Endothelial cell of umbilical vein (primary cell): ENCODE results near the gene EPC1. TPM values are rescaled to one million over a fixed set of nuclear protein-coding genes. Genes with fewer than 3 reads are reported as not detected.

Experiments
- BruUV-seq: library from RNA; stranded (reverse); fragments of 400-500 nt; replicated peaks from 2 replicates; lab custom pipeline; 2021; lab: Mats Ljungman, UMichigan
- CTCF ChIA-PET: fragments of 300-600, 350-600 bp; sonication (Branson Sonifier 250); formaldehyde crosslinking; loops from one replicate; lab custom pipeline; 2021; ENCODE audit warnings: antibody characterized with exemption, inconsistent platforms; lab: Charles Lee
- POLR2A ChIA-PET: fragments of 300-600, 350-600 bp; sonication (Branson Sonifier 250); formaldehyde crosslinking; loops from one replicate; lab custom pipeline; 2021; ENCODE audit warnings: antibody characterized with exemption, inconsistent platforms; lab: Charles Lee
- DNase-seq: peaks from one replicate; pipeline ENCODE4 v3.0.0-alpha.2; 2011; ENCODE audit warnings: low read depth, low spot score
- FAIRE-seq: peaks from 2 replicates; lab custom pipeline; 2011; peaks lifted over from hg19 to GRCh38; lab: Jason Lieb, UNC
- H2AFZ ChIP-seq: 2 replicates; pipeline ENCODE4 v1.6.0; 2012; ENCODE audit warnings: low read depth, low read length, control low read depth, inconsistent platforms
- H3K27ac ChIP-seq: 2 replicates; pipeline ENCODE4 v1.5.1; 2011; ENCODE audit warnings: low read depth, mild to moderate bottlenecking, control low read depth, low read length, moderate library complexity; ENCODE audit not compliant: insufficient read depth
- H3K27me3 ChIP-seq, 2 experiments: 2 replicates each; pipeline versions ENCODE4 v1.6.0 to v1.6.1; 2011; ENCODE audit warnings: low read length in 2 of 2, mixed read lengths in 1 of 2; ENCODE audit not compliant: control insufficient read depth in 2 of 2, insufficient read depth in 2 of 2
- H3K36me3 ChIP-seq, 2 experiments: 2 replicates in 1 of 2; 3 replicates in 1 of 2; pipeline ENCODE4 v1.5.1; 2011; ENCODE audit warnings: low read length in 2 of 2, mild to moderate bottlenecking in 1 of 2, moderate library complexity in 1 of 2; ENCODE audit not compliant: control insufficient read depth in 2 of 2, insufficient read depth in 2 of 2; ENCODE audit errors: extremely low read depth in 1 of 2
- H3K4me1 ChIP-seq: 3 replicates; pipeline ENCODE4 v1.5.1; 2011; ENCODE audit warnings: mild to moderate bottlenecking, low read length; ENCODE audit not compliant: control insufficient read depth, insufficient read depth; ENCODE audit errors: extremely low read depth
- H3K4me2 ChIP-seq: 2 replicates; pipeline ENCODE4 v1.6.1; 2011; ENCODE audit warnings: low read length, control low read depth, mixed read lengths; ENCODE audit not compliant: insufficient read depth
- H3K4me3 ChIP-seq, 3 experiments: fragments of 200-600 bp in 1 of 3; sonication (generic), shearing (Covaris generic) in 1 of 3; replicated peaks in 1 of 3; 2 replicates each; pipeline ENCODE4 v1.5.1; 2011 to 2016; ENCODE audit warnings: control low read depth in 3 of 3, low read length in 3 of 3, mild to moderate bottlenecking in 2 of 3, inconsistent platforms in 1 of 3, low read depth in 1 of 3, moderate library complexity in 1 of 3; ENCODE audit not compliant: insufficient read depth in 1 of 3
- H3K79me2 ChIP-seq: 2 replicates; pipeline ENCODE4 v1.6.0; 2012; ENCODE audit warnings: low read length, inconsistent platforms; ENCODE audit not compliant: control insufficient read depth, insufficient read depth
- H3K9ac ChIP-seq: replicated peaks from 2 replicates; pipeline ENCODE3; 2011; ENCODE audit warnings: low read length, control low read depth; ENCODE audit not compliant: insufficient read depth; ENCODE audit errors: extremely low read depth
- H3K9me1 ChIP-seq: replicated peaks from 3 replicates; pipeline ENCODE4 v1.6.0; 2011; ENCODE audit warnings: mild to moderate bottlenecking, low read length; ENCODE audit not compliant: control insufficient read depth, insufficient read depth; ENCODE audit errors: extremely low read depth
- H3K9me3 ChIP-seq: replicated peaks from 2 replicates; pipeline ENCODE4 v1.5.1; 2012; ENCODE audit warnings: low read length, inconsistent platforms; ENCODE audit not compliant: control insufficient read depth, insufficient read depth
- H4K20me1 ChIP-seq: replicated peaks from 2 replicates; pipeline ENCODE3; 2011; ENCODE audit warnings: mild to moderate bottlenecking, low read length; ENCODE audit not compliant: control insufficient read depth, insufficient read depth; ENCODE audit errors: extremely low read depth
- CTCF ChIP-seq, 2 donors: IDR thresholded peaks; 1 replicate in 1 of 2; 2 replicates in 1 of 2; pipeline ENCODE4 v1.5.1; 2011; ENCODE audit warnings: low read length in 2 of 2, mild to moderate bottlenecking in 2 of 2, moderate library complexity in 2 of 2, control low read depth in 1 of 2, inconsistent platforms in 1 of 2, low read depth in 1 of 2; ENCODE audit not compliant: insufficient read depth in 1 of 2; ENCODE audit errors: extremely low read depth in 1 of 2
- FOS ChIP-seq: IDR thresholded peaks from 2 replicates; pipeline ENCODE4 v1.6.1; 2011; ENCODE audit warnings: mild to moderate bottlenecking, low read length, moderate library complexity, borderline replicate concordance; ENCODE audit not compliant: insufficient read depth
- MAX ChIP-seq: IDR thresholded peaks from 2 replicates; pipeline ENCODE4 v1.6.1; 2011; ENCODE audit not compliant: insufficient read depth, insufficient read length
- MYC ChIP-seq: IDR thresholded peaks from one replicate; pipeline ENCODE4 v1.6.1; 2011; ENCODE audit warnings: mild to moderate bottlenecking, low read depth, low read length
- POLR2A ChIP-seq: IDR thresholded peaks from 2 replicates; pipeline ENCODE4 v1.6.1; 2012; ENCODE audit warnings: low read depth, mild to moderate bottlenecking, control low read depth, low read length
- dilution Hi-C: fragments of 300-500 bp; cut with MboI; formaldehyde crosslinking; loops from one replicate; pipeline ENCODE4 v1.15.0; 2019; ENCODE audit warnings: low sequenced_read_pairs; ENCODE audit not compliant: extremely low pct_ligation_motif_present
- intact Hi-C: fragments of 100-400 bp; cut with micrococcal nuclease; formaldehyde crosslinking; loops from one replicate; pipeline ENCODE4 v1.10.0; 2022
- polyA plus RNA-seq, 4 experiments: library from polyadenylated mRNA; depleted of rRNA in 3 of 4; stranded (reverse) in 3 of 4; unstranded in 1 of 4; fragments of >200 nt; gene quantifications; 2 replicates each; pipeline versions ENCODE4 v1.2.1 to v1.2.3, GENCODE V29; 2011 to 2012; ENCODE audit warnings: missing spikeins in 1 of 4
- total RNA-seq: library from RNA; stranded (reverse); gene quantifications from 2 replicates; pipeline ENCODE4 v1.2.3, GENCODE V29; 2021

Gene EPC1
- total and polyA plus RNA-seq, 2 donors (not counting 3 experiments of a cell fraction or from before 2014, with no cell fraction given), result 27.9 to 39.0 TPM

GRCh38 chr10:32273336-32273735 lies 73.6 kb downstream of the EPC1 start:
- POLR2A ChIA-PET, result no interaction called here
- no peak for FAIRE-seq
- intact Hi-C loops, result no loop called here

More at GRCh38 chr10:32273336-32273735, 73.6 kb downstream of the EPC1 start:
- TF ChIP-seq MYC (no peak), CTCF (IDR thresholded peaks at IDR 0.05; ENCODE audit: extremely low read depth in 1 of 2, insufficient read depth in 1 of 2, low read depth in 1 of 2, low read length in 2 of 2) (no peak), POLR2A (no peak), FOS (no peak), MAX (no peak)
- no peaks in the 10 kb centered on the region for H3K4me1 ChIP-seq
- H2AFZ ChIP-seq, result no peak overlapping the region
- H3K79me2 ChIP-seq, result peaks cover 6% of the 10 kb centered on the region
- no peaks in the 10 kb centered on the region for H4K20me1 ChIP-seq
- no peak overlapping the region for H3K4me3 ChIP-seq
- no peak overlapping the region for H3K27ac ChIP-seq
- peaks cover 15 to 25% of the 10 kb centered on the region in 2 experiments for H3K36me3 ChIP-seq
- H3K9me1 ChIP-seq, result no peaks in the 10 kb centered on the region
- H3K4me2 ChIP-seq, result no peak overlapping the region
- no peak overlapping the region for H3K9ac ChIP-seq
- H3K27me3 ChIP-seq, result no peaks in the 10 kb centered on the region
- BruUV-seq, result no TSS peak
- no peaks in the 10 kb centered on the region for H3K9me3 ChIP-seq
- dilution Hi-C loops, result no loop called here
- no peak for DNase-seq
- CTCF ChIA-PET, result interaction anchor here (1.1 to 1.8 kb wide), 2 partner anchors 17 to 22 kb away, joined by 3 to 10 read pairs; no protein-coding TSS in a partner anchor
